ENCODE results near the gene HS3ST2. TPM values are rescaled to one million over a fixed set of nuclear protein-coding genes. Genes with fewer than 3 reads are reported as not detected.

Gene HS3ST2
- total and polyA plus RNA-seq, 2 of the 8 experiments (the other 6 are each of a cell fraction or from before 2014, with no cell fraction given): 1.7 to 3.7 TPM

DNA sequence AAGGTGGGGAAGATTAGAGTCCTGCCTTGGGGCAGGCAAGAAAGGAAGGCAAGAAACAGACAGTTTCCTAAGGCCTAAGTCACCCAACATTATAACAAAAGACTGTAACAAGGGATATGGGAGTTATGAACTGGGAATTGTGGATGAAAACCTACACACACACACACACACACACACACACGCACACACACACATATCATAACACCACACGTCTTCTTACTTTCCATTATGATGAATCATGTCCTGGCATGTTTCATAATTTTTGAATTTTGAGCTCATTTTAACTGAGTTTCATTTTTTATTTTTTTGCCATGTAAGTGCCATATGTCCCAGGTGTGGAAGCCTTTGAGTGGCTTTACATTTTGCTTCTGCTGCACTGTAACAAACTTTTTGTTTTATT, 29.9 kb downstream of the HS3ST2 start (continued):
- TF ChIP-seq, protein P1, sequence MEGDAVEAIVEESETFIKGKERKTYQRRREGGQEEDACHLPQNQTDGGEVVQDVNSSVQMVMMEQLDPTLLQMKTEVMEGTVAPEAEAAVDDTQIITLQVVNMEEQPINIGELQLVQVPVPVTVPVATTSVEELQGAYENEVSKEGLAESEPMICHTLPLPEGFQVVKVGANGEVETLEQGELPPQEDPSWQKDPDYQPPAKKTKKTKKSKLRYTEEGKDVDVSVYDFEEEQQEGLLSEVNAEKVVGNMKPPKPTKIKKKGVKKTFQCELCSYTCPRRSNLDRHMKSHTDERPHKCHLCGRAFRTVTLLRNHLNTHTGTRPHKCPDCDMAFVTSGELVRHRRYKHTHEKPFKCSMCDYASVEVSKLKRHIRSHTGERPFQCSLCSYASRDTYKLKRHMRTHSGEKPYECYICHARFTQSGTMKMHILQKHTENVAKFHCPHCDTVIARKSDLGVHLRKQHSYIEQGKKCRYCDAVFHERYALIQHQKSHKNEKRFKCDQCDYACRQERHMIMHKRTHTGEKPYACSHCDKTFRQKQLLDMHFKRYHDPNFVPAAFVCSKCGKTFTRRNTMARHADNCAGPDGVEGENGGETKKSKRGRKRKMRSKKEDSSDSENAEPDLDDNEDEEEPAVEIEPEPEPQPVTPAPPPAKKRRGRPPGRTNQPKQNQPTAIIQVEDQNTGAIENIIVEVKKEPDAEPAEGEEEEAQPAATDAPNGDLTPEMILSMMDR (IDR thresholded peaks at IDR 0.05; ENCODE audit: control extremely low read depth in 1 of 3, insufficient read depth in 1 of 3, low read depth in 1 of 3, low read length in 3 of 3): no peak
- no peak for TF ChIP-seq GTF2F1 (IDR thresholded peaks at IDR 0.05; ENCODE audit: borderline replicate concordance, low read depth, low read length)
- TF ChIP-seq CHD1 (IDR thresholded peaks at IDR 0.05; ENCODE audit: low read depth, low read length): no peak
- TF ChIP-seq BRCA1 (IDR thresholded peaks at IDR 0.05; ENCODE audit: low read depth, low read length): no peak
- TF ChIP-seq RFX5 (IDR thresholded peaks at IDR 0.05; ENCODE audit: borderline replicate concordance, low read depth, low read length): no peak
